Peyer's patch (tissue), 4 donors: ENCODE data around the gene ATCAY. TPM values are rescaled to one million over a fixed set of nuclear protein-coding genes. Genes with fewer than 3 reads are reported as not detected.

ENCODE experiments used
- DNase-seq, 3 donors: peaks; one replicate each; pipeline ENCODE4 v3.0.0-alpha.2; 2017 to 2019
- H3K27ac ChIP-seq, 4 donors: fragments of 200-600 bp; sonication (generic); one replicate each; pipeline ENCODE4 v1.5.1; 2016 to 2019
- H3K27me3 ChIP-seq, 2 donors: fragments of 200-600 bp; sonication (generic); one replicate each; pipeline ENCODE4 v1.5.1; 2019
- H3K36me3 ChIP-seq, 3 donors: fragments of 200-600 bp; sonication (generic); one replicate each; pipeline ENCODE4 v1.5.1; 2016 to 2019
- H3K4me1 ChIP-seq, 4 donors: fragments of 200-600 bp; sonication (generic); one replicate each; pipeline ENCODE4 v1.5.1; 2016 to 2019
- H3K4me3 ChIP-seq, 4 donors: fragments of 200-600 bp; sonication (generic); 1 replicate in 3 of 4; 2 replicates in 1 of 4; pipeline ENCODE4 v1.5.1; 2016 to 2019; ENCODE audit warnings: mild to moderate bottlenecking in 1 of 4
- H3K9me3 ChIP-seq, 4 donors: fragments of 200-600 bp; sonication (generic); one replicate each; pipeline ENCODE4 v1.5.1; 2016 to 2019; ENCODE audit warnings: mild to moderate bottlenecking in 1 of 4
- POLR2A ChIP-seq, 2 donors: fragments of 450-650 bp; IDR thresholded peaks; one replicate each; pipeline ENCODE4 v1.5.1; 2017; ENCODE audit warnings: antibody characterized with exemption in 2 of 2, mild to moderate bottlenecking in 2 of 2, moderate library complexity in 2 of 2
- total RNA-seq, 4 donors: library from RNA; depleted of rRNA; stranded (reverse); fragments of >200 nt; gene quantifications; one replicate each; pipeline ENCODE4 v1.1.0, GENCODE V29; 2016
- TF ChIP-seq, protein P1 (sequence below), 6 experiments: fragments of 450-650 bp in 4 of 6; fragments of 200-600 bp in 2 of 6; sonication (generic) in 1 of 6; IDR thresholded peaks; one replicate each; pipeline ENCODE4 v1.5.1; 2017 to 2019; ENCODE audit warnings: antibody characterized with exemption in 6 of 6, mild to moderate bottlenecking in 3 of 6, moderate library complexity in 1 of 6

Gene ATCAY
- total RNA-seq, 4 donors from 2014 or later = 0.13 to 0.47 TPM; not detected in 2

DNA sequence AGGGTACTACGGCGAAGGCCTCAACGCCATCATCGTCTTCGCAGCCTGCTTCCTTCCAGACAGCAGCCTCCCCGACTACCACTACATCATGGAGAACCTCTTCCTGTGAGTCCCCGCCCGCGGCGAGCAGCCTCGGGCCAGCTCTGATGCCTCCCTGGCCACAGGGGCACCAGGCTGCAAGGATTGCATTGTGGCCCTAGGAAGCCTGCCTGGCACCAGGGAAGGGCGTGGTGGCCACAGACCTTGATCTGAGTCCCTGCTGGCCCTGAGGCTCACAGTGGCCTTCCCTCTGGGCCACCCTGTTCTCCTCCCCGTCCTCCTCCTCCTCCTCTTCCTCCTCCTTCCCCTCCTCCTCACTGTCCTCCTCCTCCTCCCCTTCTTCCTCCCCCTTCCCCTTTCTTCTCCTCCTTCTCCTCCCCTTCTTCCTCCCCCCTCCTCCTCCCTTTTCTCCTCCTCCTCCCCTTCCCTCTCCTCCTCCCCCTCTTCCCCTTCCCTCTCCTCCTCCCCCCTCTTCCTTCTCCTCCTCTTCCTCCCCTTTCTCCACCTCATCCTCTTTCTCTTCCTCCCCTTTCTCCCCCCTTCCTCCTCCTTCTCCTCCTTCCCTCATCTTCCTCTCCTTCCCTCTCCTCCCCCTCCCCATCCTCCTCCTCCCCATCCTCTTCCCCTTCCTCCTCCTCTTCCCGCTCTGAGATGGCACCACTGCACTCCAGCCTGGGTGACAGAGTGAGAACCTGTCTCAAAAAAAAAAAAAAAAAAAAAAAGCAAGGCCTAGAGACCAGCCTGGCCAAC is 28.0 kb downstream of the ATCAY start:
- Histone ChIP-seq H3K27me3 (no peaks in the 10 kb centered on the region), H3K4me1 (no peaks in the 10 kb centered on the region), H3K9me3 (peaks cover 0 to 7% (median 3%) of the 10 kb centered on the region in 4 donors), H3K27ac (no peak overlapping the region), H3K4me3 (no peak overlapping the region), H3K36me3 (no peaks in the 10 kb centered on the region)
- no peak for DNase-seq
- TF ChIP-seq, protein P1, sequence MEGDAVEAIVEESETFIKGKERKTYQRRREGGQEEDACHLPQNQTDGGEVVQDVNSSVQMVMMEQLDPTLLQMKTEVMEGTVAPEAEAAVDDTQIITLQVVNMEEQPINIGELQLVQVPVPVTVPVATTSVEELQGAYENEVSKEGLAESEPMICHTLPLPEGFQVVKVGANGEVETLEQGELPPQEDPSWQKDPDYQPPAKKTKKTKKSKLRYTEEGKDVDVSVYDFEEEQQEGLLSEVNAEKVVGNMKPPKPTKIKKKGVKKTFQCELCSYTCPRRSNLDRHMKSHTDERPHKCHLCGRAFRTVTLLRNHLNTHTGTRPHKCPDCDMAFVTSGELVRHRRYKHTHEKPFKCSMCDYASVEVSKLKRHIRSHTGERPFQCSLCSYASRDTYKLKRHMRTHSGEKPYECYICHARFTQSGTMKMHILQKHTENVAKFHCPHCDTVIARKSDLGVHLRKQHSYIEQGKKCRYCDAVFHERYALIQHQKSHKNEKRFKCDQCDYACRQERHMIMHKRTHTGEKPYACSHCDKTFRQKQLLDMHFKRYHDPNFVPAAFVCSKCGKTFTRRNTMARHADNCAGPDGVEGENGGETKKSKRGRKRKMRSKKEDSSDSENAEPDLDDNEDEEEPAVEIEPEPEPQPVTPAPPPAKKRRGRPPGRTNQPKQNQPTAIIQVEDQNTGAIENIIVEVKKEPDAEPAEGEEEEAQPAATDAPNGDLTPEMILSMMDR (IDR thresholded peaks at IDR 0.05) = no peak

DNA sequence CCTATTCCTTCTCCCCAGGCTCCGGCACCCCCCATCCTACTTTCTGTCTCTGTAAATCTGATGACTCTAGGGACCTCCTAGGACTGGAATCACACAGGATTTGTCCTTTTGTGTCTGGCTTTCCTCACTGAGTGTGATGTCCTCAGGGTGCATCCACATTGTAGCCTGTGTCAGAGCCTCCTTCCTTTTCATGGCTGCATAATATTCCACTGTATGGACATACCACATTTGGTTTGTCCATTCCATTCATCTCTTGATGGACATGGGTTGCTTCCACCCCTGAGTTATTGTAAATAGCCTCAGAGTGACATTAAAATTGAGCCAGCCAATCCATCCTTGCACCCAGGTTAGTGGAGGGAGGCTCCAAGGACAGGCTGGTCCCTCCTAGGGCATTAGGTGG is 29.6 kb downstream of the ATCAY start:
- no peaks in the 10 kb centered on the region for H3K36me3 ChIP-seq
- H3K27ac ChIP-seq = no peak overlapping the region
- H3K4me3 ChIP-seq = no peak overlapping the region
- H3K4me1 ChIP-seq = no peaks in the 10 kb centered on the region
- DNase-seq = no peak
- no peak for TF ChIP-seq POLR2A (IDR thresholded peaks at IDR 0.05)
- TF ChIP-seq, protein P1 (IDR thresholded peaks at IDR 0.05) = no peak
- peaks cover 0 to 7% (median 3%) of the 10 kb centered on the region in 4 donors for H3K9me3 ChIP-seq
- H3K27me3 ChIP-seq = no peaks in the 10 kb centered on the region

DNA sequence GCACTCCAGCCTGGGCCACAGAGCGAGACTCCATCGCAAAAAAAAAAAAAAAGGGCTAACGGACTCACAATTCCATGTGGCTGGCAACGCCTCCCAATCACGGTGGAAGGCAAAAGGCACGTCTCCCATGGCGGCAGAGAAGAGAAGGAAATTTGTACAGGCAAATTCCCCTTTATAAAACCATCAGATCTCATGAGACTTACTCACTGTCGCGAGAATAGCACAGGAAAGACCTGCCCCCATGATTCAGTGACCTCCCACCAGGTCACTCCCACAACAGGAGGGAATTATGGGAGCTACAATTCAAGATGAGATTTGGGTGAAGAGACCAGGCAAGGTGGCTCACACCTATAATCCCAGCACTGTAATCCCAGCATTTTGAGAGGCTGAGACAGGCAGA is 33.7 kb downstream of the ATCAY start:
- Histone ChIP-seq H3K36me3 (no peaks in the 10 kb centered on the region), H3K9me3 (peaks cover 0 to 7% (median 3%) of the 10 kb centered on the region in 4 donors), H3K27ac (no peak overlapping the region), H3K4me1 (no peaks in the 10 kb centered on the region), H3K4me3 (no peak overlapping the region), H3K27me3 (no peaks in the 10 kb centered on the region)
- no peak for DNase-seq
- TF ChIP-seq, protein P1 (IDR thresholded peaks at IDR 0.05) = no peak
- TF ChIP-seq POLR2A (IDR thresholded peaks at IDR 0.05) = no peak

DNA sequence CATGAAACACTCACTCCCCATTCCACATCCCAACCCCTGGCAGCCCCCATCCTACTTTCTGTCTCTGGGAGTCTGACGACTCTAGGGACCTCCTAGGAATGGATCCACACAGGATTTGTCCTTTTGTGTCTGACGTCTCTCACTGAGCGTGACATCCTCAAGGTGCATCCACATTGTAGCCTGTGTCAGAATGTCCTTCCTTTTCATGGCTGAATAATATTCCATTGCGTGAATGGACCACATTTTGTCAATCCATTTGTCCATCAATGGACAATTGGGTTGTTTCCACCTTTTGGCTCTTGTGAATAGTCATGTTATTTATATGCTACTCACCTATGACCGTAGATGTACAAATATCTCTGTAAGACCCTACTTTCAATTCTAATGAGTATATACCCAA is 35.5 kb downstream of the ATCAY start:
- TF ChIP-seq POLR2A (IDR thresholded peaks at IDR 0.05) = no peak
- TF ChIP-seq, protein P1 (IDR thresholded peaks at IDR 0.05) = no peak

DNA sequence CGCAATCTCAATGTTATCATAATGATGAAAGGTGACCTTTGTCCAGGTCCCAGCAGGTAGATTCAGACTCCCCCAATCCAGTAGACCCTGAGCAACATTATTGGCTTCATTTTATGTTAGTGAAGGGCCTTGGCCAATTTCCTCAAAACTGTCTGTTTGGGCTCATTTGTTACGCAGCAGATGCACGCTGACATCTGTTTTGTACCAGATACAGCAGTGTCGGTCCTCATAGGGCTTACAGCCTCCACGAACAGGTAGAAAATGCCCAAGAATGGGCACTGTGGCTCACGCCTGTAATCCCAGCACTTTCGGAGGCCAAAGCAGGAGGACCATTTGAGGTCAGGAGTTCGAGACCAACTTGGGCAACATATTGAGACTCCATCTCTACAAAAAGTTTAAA is 39.3 kb downstream of the ATCAY start:
- no peaks in the 10 kb centered on the region for H3K27me3 ChIP-seq
- no peak overlapping the region for H3K27ac ChIP-seq
- TF ChIP-seq POLR2A (IDR thresholded peaks at IDR 0.05) = no peak
- TF ChIP-seq, protein P1 (IDR thresholded peaks at IDR 0.05) = no peak
- H3K4me1 ChIP-seq = no peaks in the 10 kb centered on the region
- H3K4me3 ChIP-seq = no peak overlapping the region
- DNase-seq = no peak
- H3K9me3 ChIP-seq = peaks cover 0 to 4% (median 2%) of the 10 kb centered on the region in 4 donors
- no peaks in the 10 kb centered on the region for H3K36me3 ChIP-seq

More for the DNA sequence above, 35.5 kb downstream of the ATCAY start:
- H3K27me3 ChIP-seq = no peaks in the 10 kb centered on the region
- H3K27ac ChIP-seq = no peak overlapping the region
- no peak for DNase-seq
- H3K4me3 ChIP-seq = no peak overlapping the region
- no peaks in the 10 kb centered on the region for H3K36me3 ChIP-seq
- no peaks in the 10 kb centered on the region for H3K4me1 ChIP-seq
- peaks cover 0 to 4% (median 0%) of the 10 kb centered on the region in 4 donors for H3K9me3 ChIP-seq
